GM23338 (cell line): ENCODE data around the gene PPARD. TPM values are rescaled to one million over a fixed set of nuclear protein-coding genes. Genes with fewer than 3 reads are reported as not detected.

Experiments
- ATAC-seq: fragments of 200-7000 bp; cut with Tn5 transposase; 3 replicates; pipeline ENCODE4 v1.9.1; 2020
- DNase-seq: peaks from one replicate; pipeline ENCODE4 v3.0.0-alpha.2; 2015; ENCODE audit warnings: low spot score
- H2AFZ ChIP-seq: fragments of 200-600 bp; sonication (generic); 2 replicates; pipeline ENCODE4 v1.8.0; 2016; ENCODE audit warnings: antibody characterized with exemption, mild to moderate bottlenecking, moderate library complexity
- H3F3A ChIP-seq: fragments of 200-600 bp; sonication (generic); replicated peaks from 2 replicates; pipeline ENCODE4 v1.8.0; 2017; ENCODE audit warnings: antibody characterized with exemption, mixed run types, low read depth
- H3K27ac ChIP-seq: fragments of 200-600 bp; sonication (generic); 2 replicates; pipeline ENCODE4 v1.6.1; 2016; ENCODE audit warnings: low read depth
- H3K27me3 ChIP-seq: fragments of 200-600 bp; sonication (generic); 2 replicates; pipeline ENCODE4 v1.8.0; 2016; ENCODE audit warnings: mild to moderate bottlenecking, mixed run types, moderate library complexity; ENCODE audit not compliant: insufficient read depth
- H3K36me3 ChIP-seq: fragments of 200-600 bp; sonication (generic); 2 replicates; pipeline ENCODE4 v1.8.0; 2016; ENCODE audit warnings: mild to moderate bottlenecking; ENCODE audit not compliant: insufficient read depth
- H3K4me1 ChIP-seq: fragments of 200-600 bp; sonication (generic); 2 replicates; pipeline ENCODE4 v1.8.0; 2016; ENCODE audit warnings: mild to moderate bottlenecking, moderate library complexity; ENCODE audit not compliant: insufficient read depth
- H3K4me2 ChIP-seq: fragments of 200-600 bp; sonication (generic); 2 replicates; pipeline ENCODE4 v1.7.1; 2017; ENCODE audit warnings: mixed run types
- H3K4me3 ChIP-seq: fragments of 200-600 bp; sonication (generic); 2 replicates; pipeline ENCODE4 v1.6.1; 2016; ENCODE audit warnings: mixed run types
- H3K79me2 ChIP-seq: fragments of 200-600 bp; sonication (generic); replicated peaks from 2 replicates; pipeline ENCODE4 v1.8.0; 2017; ENCODE audit warnings: mild to moderate bottlenecking; ENCODE audit not compliant: insufficient read depth
- H3K9me2 ChIP-seq: fragments of 200-600 bp; sonication (generic); 2 replicates; pipeline ENCODE4 v1.8.0; 2017; ENCODE audit not compliant: insufficient read depth
- H4K20me1 ChIP-seq: fragments of 200-600 bp; sonication (generic); replicated peaks from 2 replicates; pipeline ENCODE4 v1.8.0; 2017; ENCODE audit warnings: mild to moderate bottlenecking; ENCODE audit not compliant: insufficient read depth
- H3K27ac Mint-ChIP-seq: 2 replicates; pipeline ENCODE4 v1.8.0; 2020; ENCODE audit warnings: inconsistent platforms, mild to moderate bottlenecking, moderate library complexity, mixed read lengths
- H3K27me3 Mint-ChIP-seq: 3 replicates; pipeline ENCODE4 v1.8.0; 2022; ENCODE audit warnings: low read depth, mild to moderate bottlenecking, moderate library complexity, mixed read lengths, inconsistent platforms; ENCODE audit not compliant: insufficient read depth, poor library complexity
- H3K36me3 Mint-ChIP-seq: 3 replicates; pipeline ENCODE4 v1.8.0; 2021; ENCODE audit warnings: low read depth, mild to moderate bottlenecking, inconsistent platforms, moderate library complexity, mixed read lengths
- H3K4me1 Mint-ChIP-seq: 3 replicates; pipeline ENCODE4 v1.8.0; 2020; ENCODE audit warnings: mild to moderate bottlenecking, inconsistent platforms, mixed read lengths
- H3K4me3 Mint-ChIP-seq: 3 replicates; pipeline ENCODE4 v1.8.0; 2021; ENCODE audit warnings: moderate library complexity, mild to moderate bottlenecking, inconsistent platforms, mixed read lengths
- H3K9me3 Mint-ChIP-seq: 3 replicates; pipeline ENCODE4 v1.8.0; 2020; ENCODE audit warnings: moderate library complexity, mild to moderate bottlenecking, inconsistent platforms, mixed read lengths
- CREB1 ChIP-seq: fragments of 250-450 bp; sonication (Bioruptor Pico); IDR thresholded peaks from 2 replicates; pipeline ENCODE4 v1.5.0; 2020; ENCODE audit warnings: low read depth, mild to moderate bottlenecking, moderate library complexity
- CTCF ChIP-seq, 2 experiments: fragments of 200-600 bp in 1 of 2; sonication (generic) in 1 of 2; conservative IDR thresholded peaks; 2 replicates each; pipeline versions ENCODE4 v1.5.1 to v1.6.1; 2016 to 2017; ENCODE audit warnings: antibody characterized with exemption in 2 of 2, low read depth in 2 of 2, mild to moderate bottlenecking in 2 of 2, moderate library complexity in 1 of 2
- ETS1 ChIP-seq: IDR thresholded peaks from 2 replicates; pipeline ENCODE4 v1.6.1; 2016; ENCODE audit warnings: antibody characterized with exemption
- NANOG ChIP-seq: IDR thresholded peaks from 2 replicates; pipeline ENCODE4 v1.6.1; 2016; ENCODE audit warnings: antibody characterized with exemption, borderline replicate concordance
- ZNF114 ChIP-seq: fragments of 250-450 bp; sonication (Bioruptor Pico); IDR thresholded peaks from 2 replicates; pipeline ENCODE4 v1.5.0; 2020; ENCODE audit warnings: mild to moderate bottlenecking, moderate library complexity
- ZNF331 ChIP-seq: fragments of 250-450 bp; sonication (Bioruptor Pico); IDR thresholded peaks from 2 replicates; pipeline ENCODE4 v1.5.0; 2020; ENCODE audit warnings: low read depth, mild to moderate bottlenecking, moderate library complexity
- polyA plus RNA-seq: library from polyadenylated mRNA; unstranded; fragments of >200 nt; fragmentation: Nextera tagmentation; extraction: Ambion mirVana; gene quantifications from 2 replicates; pipeline ENCODE4 v1.2.1, GENCODE V29; 2016
- total RNA-seq: library from RNA; depleted of rRNA; stranded (reverse); fragments of >200 nt; shearing (Covaris generic); gene quantifications from 2 replicates; pipeline ENCODE4 v1.2.3, GENCODE V29; 2014
- TF ChIP-seq, protein P1 (sequence below): fragments of 250-450 bp; sonication (Bioruptor Pico); IDR thresholded peaks from 2 replicates; pipeline ENCODE4 v1.5.0; 2020; ENCODE audit warnings: mild to moderate bottlenecking, moderate library complexity

Gene PPARD
- total and polyA plus RNA-seq, 2 experiments from 2014 or later = 5.1 to 9.7 TPM

- TF ChIP-seq, protein P1, sequence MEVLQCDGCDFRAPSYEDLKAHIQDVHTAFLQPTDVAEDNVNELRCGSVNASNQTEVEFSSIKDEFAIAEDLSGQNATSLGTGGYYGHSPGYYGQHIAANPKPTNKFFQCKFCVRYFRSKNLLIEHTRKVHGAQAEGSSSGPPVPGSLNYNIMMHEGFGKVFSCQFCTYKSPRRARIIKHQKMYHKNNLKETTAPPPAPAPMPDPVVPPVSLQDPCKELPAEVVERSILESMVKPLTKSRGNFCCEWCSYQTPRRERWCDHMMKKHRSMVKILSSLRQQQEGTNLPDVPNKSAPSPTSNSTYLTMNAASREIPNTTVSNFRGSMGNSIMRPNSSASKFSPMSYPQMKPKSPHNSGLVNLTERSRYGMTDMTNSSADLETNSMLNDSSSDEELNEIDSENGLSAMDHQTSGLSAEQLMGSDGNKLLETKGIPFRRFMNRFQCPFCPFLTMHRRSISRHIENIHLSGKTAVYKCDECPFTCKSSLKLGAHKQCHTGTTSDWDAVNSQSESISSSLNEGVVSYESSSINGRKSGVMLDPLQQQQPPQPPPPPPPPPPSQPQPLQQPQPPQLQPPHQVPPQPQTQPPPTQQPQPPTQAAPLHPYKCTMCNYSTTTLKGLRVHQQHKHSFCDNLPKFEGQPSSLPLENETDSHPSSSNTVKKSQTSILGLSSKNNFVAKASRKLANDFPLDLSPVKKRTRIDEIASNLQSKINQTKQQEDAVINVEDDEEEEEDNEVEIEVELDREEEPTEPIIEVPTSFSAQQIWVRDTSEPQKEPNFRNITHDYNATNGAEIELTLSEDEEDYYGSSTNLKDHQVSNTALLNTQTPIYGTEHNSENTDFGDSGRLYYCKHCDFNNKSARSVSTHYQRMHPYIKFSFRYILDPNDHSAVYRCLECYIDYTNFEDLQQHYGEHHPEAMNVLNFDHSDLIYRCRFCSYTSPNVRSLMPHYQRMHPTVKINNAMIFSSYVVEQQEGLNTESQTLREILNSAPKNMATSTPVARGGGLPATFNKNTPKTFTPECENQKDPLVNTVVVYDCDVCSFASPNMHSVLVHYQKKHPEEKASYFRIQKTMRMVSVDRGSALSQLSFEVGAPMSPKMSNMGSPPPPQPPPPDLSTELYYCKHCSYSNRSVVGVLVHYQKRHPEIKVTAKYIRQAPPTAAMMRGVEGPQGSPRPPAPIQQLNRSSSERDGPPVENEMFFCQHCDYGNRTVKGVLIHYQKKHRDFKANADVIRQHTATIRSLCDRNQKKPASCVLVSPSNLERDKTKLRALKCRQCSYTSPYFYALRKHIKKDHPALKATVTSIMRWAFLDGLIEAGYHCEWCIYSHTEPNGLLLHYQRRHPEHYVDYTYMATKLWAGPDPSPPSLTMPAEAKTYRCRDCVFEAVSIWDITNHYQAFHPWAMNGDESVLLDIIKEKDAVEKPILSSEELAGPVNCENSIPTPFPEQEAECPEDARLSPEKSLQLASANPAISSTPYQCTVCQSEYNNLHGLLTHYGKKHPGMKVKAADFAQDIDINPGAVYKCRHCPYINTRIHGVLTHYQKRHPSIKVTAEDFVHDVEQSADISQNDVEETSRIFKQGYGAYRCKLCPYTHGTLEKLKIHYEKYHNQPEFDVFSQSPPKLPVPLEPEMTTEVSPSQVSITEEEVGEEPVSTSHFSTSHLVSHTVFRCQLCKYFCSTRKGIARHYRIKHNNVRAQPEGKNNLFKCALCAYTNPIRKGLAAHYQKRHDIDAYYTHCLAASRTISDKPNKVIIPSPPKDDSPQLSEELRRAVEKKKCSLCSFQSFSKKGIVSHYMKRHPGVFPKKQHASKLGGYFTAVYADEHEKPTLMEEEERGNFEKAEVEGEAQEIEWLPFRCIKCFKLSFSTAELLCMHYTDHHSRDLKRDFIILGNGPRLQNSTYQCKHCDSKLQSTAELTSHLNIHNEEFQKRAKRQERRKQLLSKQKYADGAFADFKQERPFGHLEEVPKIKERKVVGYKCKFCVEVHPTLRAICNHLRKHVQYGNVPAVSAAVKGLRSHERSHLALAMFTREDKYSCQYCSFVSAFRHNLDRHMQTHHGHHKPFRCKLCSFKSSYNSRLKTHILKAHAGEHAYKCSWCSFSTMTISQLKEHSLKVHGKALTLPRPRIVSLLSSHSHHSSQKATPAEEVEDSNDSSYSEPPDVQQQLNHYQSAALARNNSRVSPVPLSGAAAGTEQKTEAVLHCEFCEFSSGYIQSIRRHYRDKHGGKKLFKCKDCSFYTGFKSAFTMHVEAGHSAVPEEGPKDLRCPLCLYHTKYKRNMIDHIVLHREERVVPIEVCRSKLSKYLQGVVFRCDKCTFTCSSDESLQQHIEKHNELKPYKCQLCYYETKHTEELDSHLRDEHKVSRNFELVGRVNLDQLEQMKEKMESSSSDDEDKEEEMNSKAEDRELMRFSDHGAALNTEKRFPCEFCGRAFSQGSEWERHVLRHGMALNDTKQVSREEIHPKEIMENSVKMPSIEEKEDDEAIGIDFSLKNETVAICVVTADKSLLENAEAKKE (CRISPR knock-in tag) = no peak
- no peak for TF ChIP-seq ZNF331 (CRISPR knock-in tag)
Measured at GRCh38 chr6:35377002-35377401, 34.6 kb downstream of the PPARD start (continued).

GRCh38 chr6:35378261-35378660 lies 35.9 kb downstream of the PPARD start:
- Mint-ChIP-seq H3K27me3 (peaks cover 7% of the 10 kb centered on the region), H3K9me3 (peaks cover 22% of the 10 kb centered on the region), H3K4me1 (no peaks in the 10 kb centered on the region; the same call in 2 of the 3 replicates), H3K4me3 (no peak overlapping the region), H3K27ac (no peak overlapping the region), H3K36me3 (peaks cover 26% of the 10 kb centered on the region)
- Histone ChIP-seq H3K27me3 (no peaks in the 10 kb centered on the region), H3F3A (no peaks in the 10 kb centered on the region), H3K4me1 (no peaks in the 10 kb centered on the region), H3K36me3 (0 out of 2 replicates have a peak, but pooled peaks cover 3% of the 10 kb centered on the region), H4K20me1 (no peaks in the 10 kb centered on the region; the same call in 1 of the 2 replicates), H3K4me2 (no peak overlapping the region), H3K79me2 (no peaks in the 10 kb centered on the region), H2AFZ (no peak overlapping the region), H3K9me2 (no peaks in the 10 kb centered on the region), H3K4me3 (no peak overlapping the region), H3K27ac (no peak overlapping the region)
- DNase-seq (no peak), ATAC-seq (no peak)
- TF ChIP-seq NANOG (no peak), ZNF114 (CRISPR knock-in tag) (no peak), CREB1 (CRISPR knock-in tag) (no peak), CTCF (conservative IDR thresholded peaks at IDR 0.05; ENCODE audit: low read depth in 2 of 2) (no peak), ETS1 (no peak)
- TF ChIP-seq, protein P1 (CRISPR knock-in tag) = no peak
